ENCODE results near the gene ARHGAP1.

Gene ARHGAP1

DNA sequence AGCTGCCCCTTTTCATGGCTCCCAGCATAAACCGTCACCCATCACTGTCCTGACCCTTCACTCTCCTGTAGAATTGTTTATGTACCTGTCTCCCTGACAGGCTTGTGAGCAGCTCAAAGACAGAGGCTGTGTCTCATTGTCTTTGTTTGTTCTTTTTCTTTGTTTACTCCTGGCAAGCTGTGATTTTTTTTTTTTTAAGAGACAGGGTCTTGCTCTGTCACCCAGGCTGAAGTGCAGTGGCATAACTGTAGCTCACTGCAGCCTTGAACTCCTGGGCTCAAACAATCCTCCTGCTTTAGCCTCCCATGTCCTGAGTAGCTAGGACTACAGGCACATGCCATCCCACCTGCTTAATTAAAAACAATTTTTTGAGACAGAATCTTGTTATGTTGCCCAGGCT is 9.7 kb downstream of the ARHGAP1 start:
- no peak overlapping the region for H3K4me3 Mint-ChIP-seq
- no peaks in the 10 kb centered on the region for H3K4me1 Mint-ChIP-seq (ENCODE audit: low read depth)
- H3K27me3 Mint-ChIP-seq = no peaks in the 10 kb centered on the region
- H3K9me3 Mint-ChIP-seq = no peaks in the 10 kb centered on the region
- H3K27ac Mint-ChIP-seq = no peak overlapping the region
- H3K36me3 Mint-ChIP-seq (ENCODE audit: low read depth) = peaks cover 36% of the 10 kb centered on the region

GRCh38 chr11:46686886-46687795 is 13.3 kb downstream of the ARHGAP1 start:
- no peak overlapping the region for H3K4me3 Mint-ChIP-seq
- H3K27ac Mint-ChIP-seq = no peak overlapping the region
- H3K4me1 Mint-ChIP-seq (ENCODE audit: low read depth) = no peaks in the 10 kb centered on the region
- no peaks in the 10 kb centered on the region for H3K9me3 Mint-ChIP-seq
- H3K36me3 Mint-ChIP-seq (ENCODE audit: low read depth) = peaks cover 26% of the 10 kb centered on the region
- H3K27me3 Mint-ChIP-seq = no peaks in the 10 kb centered on the region

DNA sequence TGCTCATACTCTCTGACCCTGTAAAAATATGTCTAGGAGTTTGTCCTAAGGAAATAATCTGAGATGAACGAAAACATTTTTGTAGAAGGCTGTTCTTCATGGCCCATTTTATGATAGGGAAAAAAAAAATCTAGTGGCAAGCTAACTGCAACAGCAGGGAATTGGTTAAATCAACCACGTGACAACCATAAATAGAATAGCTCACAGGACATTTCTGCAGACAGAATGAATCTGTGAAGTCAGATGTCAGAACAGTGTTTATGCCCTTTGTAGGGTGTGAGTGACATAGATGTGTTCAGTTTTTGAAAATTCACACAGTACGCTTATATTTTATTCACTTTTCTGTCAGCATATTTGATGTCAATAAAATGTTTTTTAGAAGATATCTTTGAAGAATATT is 16.1 kb downstream of the ARHGAP1 start:
- Mint-ChIP-seq H3K9me3 (no peaks in the 10 kb centered on the region), H3K4me1 (ENCODE audit: low read depth) (no peaks in the 10 kb centered on the region), H3K27me3 (no peaks in the 10 kb centered on the region), H3K4me3 (no peak overlapping the region), H3K27ac (peak overlapping the region; percentile 65), H3K36me3 (ENCODE audit: low read depth) (peaks cover 31% of the 10 kb centered on the region)

GRCh38 chr11:46682773-46683752 is 17.4 kb downstream of the ARHGAP1 start:
- Mint-ChIP-seq H3K36me3 (ENCODE audit: low read depth) (peaks cover 26% of the 10 kb centered on the region), H3K27ac (no peak overlapping the region), H3K9me3 (no peaks in the 10 kb centered on the region), H3K4me1 (ENCODE audit: low read depth) (no peaks in the 10 kb centered on the region), H3K27me3 (no peaks in the 10 kb centered on the region), H3K4me3 (no peak overlapping the region)

DNA sequence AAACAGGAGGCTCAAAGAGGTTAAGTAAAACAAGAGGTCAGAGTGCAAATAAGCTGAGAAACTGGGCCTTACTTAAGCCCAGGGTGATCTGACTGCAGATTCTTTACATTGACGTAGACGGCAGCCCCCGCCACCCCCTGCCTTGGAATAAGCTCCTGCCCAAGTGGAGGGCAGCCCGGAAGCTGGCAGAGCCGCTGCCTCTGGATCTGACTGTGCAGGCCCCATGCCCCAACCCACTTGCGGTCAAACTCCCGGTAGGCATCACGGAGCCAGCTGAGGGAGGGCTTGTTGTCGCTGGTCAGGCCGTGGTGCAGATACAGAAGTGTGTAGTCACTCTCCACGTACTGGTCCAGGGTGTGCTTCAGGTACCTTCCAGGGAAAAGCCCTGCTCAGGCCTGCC is 18.6 kb downstream of the ARHGAP1 start:
- peaks cover 22% of the 10 kb centered on the region for H3K36me3 Mint-ChIP-seq (ENCODE audit: low read depth)

GRCh38 chr11:46680815-46681214 is 19.6 kb downstream of the ARHGAP1 start:
- Mint-ChIP-seq H3K36me3 (ENCODE audit: low read depth) (peaks cover 24% of the 10 kb centered on the region), H3K27ac (no peak overlapping the region), H3K9me3 (no peaks in the 10 kb centered on the region), H3K27me3 (no peaks in the 10 kb centered on the region), H3K4me3 (no peak overlapping the region), H3K4me1 (ENCODE audit: low read depth) (peaks cover 10% of the 10 kb centered on the region)

More for the DNA sequence above, 18.6 kb downstream of the ARHGAP1 start:
- no peak overlapping the region for H3K4me3 Mint-ChIP-seq
- peaks cover 4% of the 10 kb centered on the region for H3K4me1 Mint-ChIP-seq (ENCODE audit: low read depth)
- no peaks in the 10 kb centered on the region for H3K27me3 Mint-ChIP-seq
- H3K9me3 Mint-ChIP-seq = no peaks in the 10 kb centered on the region
- no peak overlapping the region for H3K27ac Mint-ChIP-seq

DNA sequence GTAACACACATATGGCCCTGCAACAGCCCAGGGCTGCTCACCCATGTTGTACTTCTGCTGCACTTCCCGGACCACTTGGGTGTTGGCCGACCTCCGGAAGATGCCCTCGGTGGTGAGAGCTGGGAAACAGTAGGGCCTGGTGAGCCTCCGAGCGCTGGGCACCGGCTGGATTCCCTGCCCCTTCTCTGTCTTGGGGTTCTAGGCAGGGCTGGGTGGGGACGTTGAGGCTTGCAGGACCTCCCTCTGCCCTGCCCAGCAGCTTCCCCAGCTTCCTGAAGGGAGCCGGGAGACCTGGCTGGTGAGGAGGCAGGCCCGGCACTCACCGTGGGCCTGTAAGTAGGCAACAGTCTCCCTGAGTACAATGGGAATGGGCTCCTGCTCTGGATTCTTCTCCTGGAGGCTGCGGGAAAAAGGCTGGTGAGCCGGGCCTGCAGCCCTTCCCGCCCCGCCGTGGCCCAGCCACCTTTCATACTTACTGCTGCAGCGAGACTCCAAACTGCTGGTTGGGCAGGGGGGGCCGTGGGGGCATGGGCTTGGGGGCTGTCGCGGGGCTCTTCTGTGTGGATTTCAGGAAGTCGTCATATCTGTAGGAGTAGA is 20.2 kb downstream of the ARHGAP1 start:
- Mint-ChIP-seq H3K4me1 (ENCODE audit: low read depth) (peaks cover 15% of the 10 kb centered on the region), H3K27me3 (no peaks in the 10 kb centered on the region), H3K36me3 (ENCODE audit: low read depth) (peaks cover 24% of the 10 kb centered on the region), H3K4me3 (no peak overlapping the region), H3K27ac (no peak overlapping the region), H3K9me3 (no peaks in the 10 kb centered on the region)

GRCh38 chr11:46679241-46680163 is 20.9 kb downstream of the ARHGAP1 start:
- Mint-ChIP-seq H3K4me1 (ENCODE audit: low read depth) (peaks cover 23% of the 10 kb centered on the region), H3K9me3 (no peaks in the 10 kb centered on the region), H3K4me3 (no peak overlapping the region), H3K36me3 (ENCODE audit: low read depth) (peaks cover 22% of the 10 kb centered on the region), H3K27ac (no peak overlapping the region), H3K27me3 (no peaks in the 10 kb centered on the region)

DNA sequence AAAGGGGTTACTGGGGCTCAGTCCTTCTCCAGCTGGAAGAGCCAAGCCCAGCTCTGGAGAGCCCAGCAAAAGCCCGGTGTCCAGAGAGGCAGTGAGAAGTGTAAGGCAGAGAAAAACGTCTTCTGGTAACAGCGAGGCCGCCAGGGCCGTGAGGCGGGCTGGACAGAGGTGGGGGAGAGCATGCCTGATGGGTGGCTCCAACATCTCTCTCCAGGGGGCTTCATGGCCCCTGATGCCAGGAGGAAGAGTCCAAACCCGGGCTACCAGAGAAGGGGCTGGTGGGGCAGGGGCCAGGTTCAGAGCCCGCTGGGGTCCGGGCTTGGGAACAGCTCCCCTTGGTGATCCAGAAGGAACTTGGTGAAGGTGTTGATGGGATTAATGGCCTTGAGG is 21.7 kb downstream of the ARHGAP1 start:
- H3K4me3 Mint-ChIP-seq = no peak overlapping the region
- no peaks in the 10 kb centered on the region for H3K9me3 Mint-ChIP-seq
- peaks cover 30% of the 10 kb centered on the region for H3K4me1 Mint-ChIP-seq (ENCODE audit: low read depth)
- H3K27ac Mint-ChIP-seq = no peak overlapping the region
- peaks cover 17% of the 10 kb centered on the region for H3K36me3 Mint-ChIP-seq (ENCODE audit: low read depth)
- H3K27me3 Mint-ChIP-seq = no peaks in the 10 kb centered on the region

DNA sequence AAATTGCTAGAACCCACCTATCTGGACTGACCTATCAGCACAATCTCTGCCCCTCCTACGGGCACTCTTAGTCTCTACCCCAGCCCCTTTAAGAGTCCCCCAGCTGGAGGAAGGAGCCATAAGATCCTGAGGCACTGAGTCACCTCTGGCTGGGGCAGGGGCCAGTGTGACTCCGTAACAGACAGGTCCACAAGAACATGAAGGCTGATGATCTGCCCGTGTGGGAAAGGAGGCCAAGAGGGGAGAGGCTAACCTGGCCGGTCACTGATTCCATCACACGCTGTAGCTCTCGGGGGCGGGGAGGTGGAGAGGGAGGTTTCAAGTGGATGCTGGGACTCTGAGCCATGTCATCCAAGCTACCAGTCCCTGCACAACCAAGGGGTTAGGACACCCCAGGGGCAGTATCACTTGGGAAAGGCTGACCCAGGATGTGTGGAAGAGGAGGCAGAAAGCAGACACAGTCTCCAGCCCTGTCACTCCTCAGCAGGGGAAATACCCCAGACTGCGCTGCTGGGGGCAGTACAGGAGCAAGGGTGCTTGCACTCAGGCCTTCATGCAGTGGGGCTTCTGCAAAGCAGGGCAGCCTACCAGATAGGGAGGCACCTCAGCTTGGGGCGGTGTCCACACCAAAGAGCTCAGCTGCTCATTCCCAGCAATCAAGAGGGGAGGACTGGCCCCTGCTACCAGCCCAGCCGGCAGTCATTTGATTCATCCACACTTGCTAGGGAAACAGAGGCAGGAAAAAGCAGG is 22.3 kb downstream of the ARHGAP1 start:
- Mint-ChIP-seq H3K4me3 (no peak overlapping the region), H3K4me1 (ENCODE audit: low read depth) (peaks cover 34% of the 10 kb centered on the region), H3K27ac (no peak overlapping the region), H3K9me3 (no peaks in the 10 kb centered on the region), H3K27me3 (no peaks in the 10 kb centered on the region), H3K36me3 (ENCODE audit: low read depth) (peaks cover 17% of the 10 kb centered on the region)

DNA sequence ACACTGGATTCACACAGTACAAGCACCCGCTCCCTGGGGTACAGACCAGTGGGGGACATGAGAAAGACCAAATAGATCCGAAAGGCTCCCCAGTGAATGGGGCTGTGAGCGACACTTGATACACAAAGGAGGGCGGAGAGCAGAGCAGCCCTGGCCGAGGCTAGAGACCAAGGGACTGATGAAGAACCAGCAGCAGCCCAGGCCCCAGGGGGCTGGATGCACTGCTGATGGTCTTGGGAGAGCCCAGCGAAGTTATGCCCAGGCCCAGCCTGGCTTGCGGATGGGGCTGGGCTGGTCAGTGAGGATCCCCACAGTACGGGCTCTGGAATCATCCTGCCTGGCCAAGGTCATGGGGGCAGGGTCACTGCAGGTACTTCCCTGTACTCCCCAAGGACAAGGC is 23.2 kb downstream of the ARHGAP1 start:
- Mint-ChIP-seq H3K9me3 (no peaks in the 10 kb centered on the region), H3K27me3 (no peaks in the 10 kb centered on the region), H3K36me3 (ENCODE audit: low read depth) (peaks cover 25% of the 10 kb centered on the region), H3K4me3 (no peak overlapping the region), H3K27ac (no peak overlapping the region), H3K4me1 (ENCODE audit: low read depth) (peaks cover 41% of the 10 kb centered on the region)

- H3K36me3 Mint-ChIP-seq (ENCODE audit: low read depth) = peaks cover 30% of the 10 kb centered on the region
- H3K27ac Mint-ChIP-seq = no peak overlapping the region
- no peak overlapping the region for H3K4me3 Mint-ChIP-seq
- H3K4me1 Mint-ChIP-seq (ENCODE audit: low read depth) = peaks cover 47% of the 10 kb centered on the region
- no peaks in the 10 kb centered on the region for H3K27me3 Mint-ChIP-seq
- no peaks in the 10 kb centered on the region for H3K9me3 Mint-ChIP-seq
These were observed 23.8 kb downstream of the ARHGAP1 start for GRCh38 chr11:46676436-46677158.

- no peak overlapping the region for H3K27ac Mint-ChIP-seq
These were observed 24.5 kb downstream of the ARHGAP1 start for GRCh38 chr11:46675949-46676348.

More at GRCh38 chr11:46675949-46676348, 24.5 kb downstream of the ARHGAP1 start:
- Mint-ChIP-seq H3K4me3 (no peak overlapping the region), H3K9me3 (no peaks in the 10 kb centered on the region), H3K36me3 (ENCODE audit: low read depth) (peaks cover 34% of the 10 kb centered on the region), H3K4me1 (ENCODE audit: low read depth) (peaks cover 52% of the 10 kb centered on the region), H3K27me3 (no peaks in the 10 kb centered on the region)
